ENCODE data around the gene CAMLG. TPM values are rescaled to one million over a fixed set of nuclear protein-coding genes. Genes with fewer than 3 reads are reported as not detected.

Gene CAMLG
- total and polyA plus RNA-seq, 9 donors: 40.6 to 91.9 (median 67.9) TPM

GRCh38 chr5:134769206-134769605, 30.9 kb downstream of the CAMLG start:
- Histone ChIP-seq H3K27me3 (no peaks in the 10 kb centered on the region), H3K36me3 (no peaks in the 10 kb centered on the region), H3K9me3 (no peaks in the 10 kb centered on the region), H3K4me3 (no peak overlapping the region), H3K27ac (no peak overlapping the region), H3K4me1 (ENCODE audit: insufficient read depth) (no peaks in the 10 kb centered on the region)
- no peak for DNase-seq
- 33 to 50% (median 43%) methylated on average over 4 of the region's 4 CpGs for WGBS, 3 donors
- intact Hi-C loops (cut with DNase I): no loop called here
- TF ChIP-seq EP300 (IDR thresholded peaks at IDR 0.05): no peak
- no peak for TF ChIP-seq POLR2A (IDR thresholded peaks at IDR 0.05)
- TF ChIP-seq CTCF (IDR thresholded peaks at IDR 0.05): no peak

- H3K27me3 ChIP-seq: no peaks in the 10 kb centered on the region
- DNase-seq: no peak
- TF ChIP-seq POLR2A (IDR thresholded peaks at IDR 0.05) (no peak), EP300 (IDR thresholded peaks at IDR 0.05) (no peak), CTCF (IDR thresholded peaks at IDR 0.05) (no peak)
- H3K36me3 ChIP-seq: no peaks in the 10 kb centered on the region
- no peaks in the 10 kb centered on the region for H3K9me3 ChIP-seq
- no peak overlapping the region for H3K4me3 ChIP-seq
- no peak overlapping the region for H3K27ac ChIP-seq
- intact Hi-C loops (cut with DNase I): loop anchor here in 1 of 4 donors (5.0 kb wide), 1 partner anchor 1360 kb away; no protein-coding TSS in a partner anchor
- 88 to 94% (median 89%) methylated on average over 10 of the region's 10 CpGs for WGBS, 3 donors
- no peaks in the 10 kb centered on the region for H3K4me1 ChIP-seq (ENCODE audit: insufficient read depth)
These were observed 34.2 kb downstream of the CAMLG start for GRCh38 chr5:134772461-134773125.

GRCh38 chr5:134777366-134777765, 39.0 kb downstream of the CAMLG start:
- no peaks in the 10 kb centered on the region for H3K4me1 ChIP-seq (ENCODE audit: insufficient read depth)
- DNase-seq: no peak
- no peak overlapping the region for H3K4me3 ChIP-seq
- H3K9me3 ChIP-seq: no peaks in the 10 kb centered on the region
- intact Hi-C loops (cut with DNase I): no loop called here
- 81 to 97% (median 93%) methylated on average over 2 of the region's 2 CpGs for WGBS, 3 donors
- TF ChIP-seq EP300 (IDR thresholded peaks at IDR 0.05) (no peak), POLR2A (IDR thresholded peaks at IDR 0.05) (no peak), CTCF (IDR thresholded peaks at IDR 0.05) (no peak)
- H3K36me3 ChIP-seq: no peaks in the 10 kb centered on the region
- H3K27ac ChIP-seq: no peak overlapping the region
- H3K27me3 ChIP-seq: no peaks in the 10 kb centered on the region

- intact Hi-C loops (cut with DNase I): no loop called here
- H3K36me3 ChIP-seq: no peaks in the 10 kb centered on the region
- H3K27me3 ChIP-seq: no peaks in the 10 kb centered on the region
- no peaks in the 10 kb centered on the region for H3K4me1 ChIP-seq (ENCODE audit: insufficient read depth)
- no peak overlapping the region for H3K27ac ChIP-seq
- H3K4me3 ChIP-seq: no peak overlapping the region
- TF ChIP-seq POLR2A (IDR thresholded peaks at IDR 0.05): no peak
- TF ChIP-seq EP300 (IDR thresholded peaks at IDR 0.05): no peak
- TF ChIP-seq CTCF (IDR thresholded peaks at IDR 0.05): no peak
- no peaks in the 10 kb centered on the region for H3K9me3 ChIP-seq
- 54 to 58% (median 54%) methylated on average over 4 of the region's 4 CpGs for WGBS, 3 donors
- no peak for DNase-seq
These were observed 46.0 kb downstream of the CAMLG start for GRCh38 chr5:134784241-134784920.
